Endothelial cell of hepatic sinusoid (primary cell): ENCODE data around the gene KCNN3.

Source experiments
- in situ Hi-C: cut with HindIII; loops from 2 replicates; pipeline ENCODE4 v1.10.0; 2017; ENCODE audit warnings: low sequenced_read_pairs

KCNN3 gene

DNA sequence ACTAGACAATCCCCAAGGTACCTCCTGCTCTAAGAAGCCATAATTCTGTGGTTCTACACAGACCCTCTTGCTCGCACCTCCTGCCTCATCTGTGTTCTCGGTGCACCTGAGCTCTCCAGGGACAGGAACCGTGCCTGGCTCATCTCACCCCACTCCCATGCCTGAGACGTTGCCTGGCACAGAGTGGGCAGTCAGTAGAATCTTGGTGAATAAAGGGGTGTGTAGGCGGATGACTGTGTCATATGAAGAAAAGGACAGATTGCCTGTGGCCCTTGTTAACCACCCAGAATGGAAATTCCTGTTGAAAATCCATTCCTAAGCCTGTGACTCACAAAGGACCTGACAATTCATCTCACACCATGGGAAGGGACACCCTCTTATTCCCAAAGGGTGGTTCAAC lies 92.9 kb downstream of the KCNN3 start:
- in situ Hi-C loops, result loop anchor here (5.0 kb wide), 1 partner anchor 50 kb away; no protein-coding TSS in a partner anchor

DNA sequence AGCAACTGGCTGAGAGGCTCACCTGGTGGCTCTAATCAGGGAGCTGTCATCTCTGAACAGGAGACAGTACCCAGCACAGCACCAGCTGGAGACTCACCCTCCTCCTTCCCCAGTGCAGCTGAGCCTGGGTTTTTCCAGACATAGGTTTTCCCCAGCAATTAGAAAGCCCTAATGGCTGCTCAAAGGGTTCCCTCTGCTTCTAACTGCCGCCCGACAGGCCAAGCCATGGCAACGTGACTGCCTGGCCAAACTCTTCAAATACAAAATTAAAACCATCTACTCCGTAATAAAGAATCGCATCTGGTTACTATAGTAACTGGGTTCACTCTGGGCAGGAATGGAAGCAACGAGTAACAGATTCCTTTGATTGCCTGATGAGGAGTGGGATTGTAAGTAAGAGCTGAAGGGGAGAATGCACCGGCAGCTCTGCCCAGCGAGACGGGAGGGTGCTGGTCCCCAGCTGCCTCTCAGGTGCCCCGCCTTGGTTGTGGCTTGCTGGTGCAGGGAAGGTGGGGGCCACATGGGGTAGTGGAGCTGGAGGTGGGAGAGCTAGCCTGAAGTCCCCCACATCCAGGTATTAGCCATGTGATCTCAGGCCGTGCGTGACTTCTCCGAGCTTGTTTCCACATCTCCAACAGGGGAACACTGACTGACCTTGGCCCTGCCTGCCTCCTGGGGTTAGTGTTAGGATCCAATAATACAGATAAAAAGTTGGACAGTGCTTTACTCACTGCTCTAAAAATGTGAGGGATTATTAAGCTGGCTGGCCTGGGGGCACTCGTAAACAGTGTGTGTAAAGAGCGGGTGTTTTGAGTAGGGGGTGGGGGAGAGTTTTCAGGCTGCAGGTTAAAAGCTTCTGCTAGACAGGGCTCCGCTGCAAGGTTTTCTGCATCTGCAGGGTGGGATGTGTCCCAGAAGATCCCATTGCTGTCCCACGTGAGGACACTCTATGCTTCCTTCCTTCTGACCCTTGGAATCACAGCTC lies 94.2 kb downstream of the KCNN3 start:
- in situ Hi-C loops, result loop anchor here (5.0 kb wide), 1 partner anchor 51 kb away; no protein-coding TSS in a partner anchor

DNA sequence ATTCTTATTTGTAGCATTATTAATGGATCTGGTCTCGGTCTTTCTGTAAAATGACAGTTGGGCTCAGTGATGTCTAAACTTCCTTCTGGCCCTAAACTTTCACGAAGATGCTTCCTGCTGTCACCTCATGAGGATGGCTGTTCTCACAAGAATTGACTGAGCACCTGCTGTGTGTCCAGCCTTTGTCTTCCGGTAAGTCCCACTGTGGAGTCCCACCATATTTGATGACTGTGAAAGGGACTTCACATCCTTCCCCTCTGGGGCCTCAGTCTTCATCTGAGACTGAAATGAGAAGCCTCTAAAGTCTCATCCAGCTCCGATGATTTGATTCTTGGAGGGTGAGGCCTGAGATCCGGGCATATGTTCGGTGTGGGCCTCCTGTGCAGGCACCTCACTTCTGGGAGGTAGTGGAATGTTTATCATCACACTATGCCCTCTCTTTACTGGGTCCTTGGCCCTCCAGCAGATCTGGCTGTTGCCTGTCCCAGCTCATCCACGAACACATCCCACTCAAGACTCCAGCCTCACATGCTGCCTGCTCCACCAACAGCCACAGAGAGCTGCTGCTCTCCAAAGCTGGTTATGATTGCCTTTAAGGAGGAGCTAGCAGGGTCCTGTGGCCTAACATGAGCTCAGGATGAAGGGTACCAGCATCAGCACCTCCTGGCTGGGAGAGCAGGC lies 95.8 kb downstream of the KCNN3 start:
- in situ Hi-C loops, result no loop called here

DNA sequence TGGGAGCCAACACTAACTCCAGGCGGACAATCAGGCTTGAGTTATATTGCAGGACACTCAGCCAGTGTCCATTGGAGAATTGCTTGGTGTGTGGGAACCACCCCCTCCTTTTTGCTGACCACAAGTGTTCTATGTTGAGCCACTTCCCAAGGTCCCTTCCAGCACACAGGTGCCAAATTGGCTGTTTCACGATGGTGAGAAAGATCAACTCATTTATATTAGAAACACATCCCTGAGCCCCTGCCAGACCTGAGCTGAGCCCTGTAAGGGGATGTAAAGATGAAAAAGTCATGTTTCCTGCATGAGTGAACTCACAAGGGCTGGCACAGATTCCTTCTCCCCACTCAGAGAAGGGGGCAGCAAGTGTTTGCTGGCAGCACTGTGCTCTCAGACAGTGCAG lies 96.5 kb downstream of the KCNN3 start:
- in situ Hi-C loops, result no loop called here

DNA sequence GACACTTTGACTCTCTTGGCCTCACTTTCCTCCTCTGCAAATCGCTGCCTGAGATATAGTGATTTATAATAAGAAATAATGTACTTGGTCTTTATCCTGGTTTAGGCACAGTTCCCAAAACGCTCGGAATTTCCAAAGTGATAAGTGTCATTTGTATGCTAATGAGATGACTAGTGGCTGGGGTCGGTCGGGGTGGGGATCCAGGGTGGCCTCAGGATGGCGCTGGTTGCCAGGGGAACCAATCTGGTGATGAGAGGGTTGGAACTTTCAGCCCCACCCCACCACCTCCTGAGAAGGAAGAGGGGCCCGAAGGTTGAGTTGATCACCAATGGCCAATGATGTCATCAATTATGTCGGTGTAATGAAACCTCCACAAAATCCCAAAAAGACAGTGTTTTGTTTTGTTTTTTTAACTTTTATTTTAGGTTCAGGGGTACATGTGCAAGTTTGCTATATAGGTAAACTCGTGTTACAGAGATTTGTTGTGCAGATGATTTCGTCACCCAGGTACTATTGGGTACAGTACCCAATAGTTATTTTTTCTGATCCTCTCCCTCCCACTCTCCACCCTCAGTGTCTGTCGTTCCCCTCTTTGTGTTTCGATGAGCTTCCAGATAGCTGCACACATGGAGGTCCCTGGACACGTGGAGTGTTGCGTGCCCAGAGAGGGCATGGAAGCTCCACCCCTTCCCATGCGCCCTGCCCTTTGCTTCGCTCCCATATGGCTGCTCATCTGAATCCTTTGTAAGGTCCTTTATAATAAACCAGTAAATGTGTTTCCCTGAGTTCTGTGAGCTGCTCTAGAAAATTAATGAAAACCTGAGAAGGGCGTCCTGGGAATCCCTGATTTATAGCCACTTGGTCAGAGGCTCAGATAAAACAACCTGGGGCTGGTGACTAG lies 97.2 kb downstream of the KCNN3 start:
- in situ Hi-C loops, result no loop called here

DNA sequence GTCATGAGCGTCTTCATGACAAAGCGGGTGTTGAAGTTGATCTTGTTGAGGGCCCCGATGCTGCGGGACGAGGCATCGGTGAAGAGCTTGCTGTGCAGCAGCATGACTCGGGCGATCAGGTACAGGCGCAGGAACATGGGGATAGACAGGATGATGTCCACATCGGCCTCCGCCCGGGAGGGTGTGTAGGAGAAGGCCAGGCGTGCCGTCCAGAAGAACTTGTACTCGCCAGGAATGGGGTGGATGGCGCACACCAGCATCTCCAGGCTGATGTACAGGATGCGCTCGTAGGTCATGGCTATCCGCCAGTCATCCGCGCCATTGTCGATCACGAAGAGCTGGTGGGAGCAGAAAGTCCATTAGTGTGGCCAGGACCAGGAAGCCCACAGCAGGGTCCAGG lies 98.0 kb downstream of the KCNN3 start:
- in situ Hi-C loops, result no loop called here

DNA sequence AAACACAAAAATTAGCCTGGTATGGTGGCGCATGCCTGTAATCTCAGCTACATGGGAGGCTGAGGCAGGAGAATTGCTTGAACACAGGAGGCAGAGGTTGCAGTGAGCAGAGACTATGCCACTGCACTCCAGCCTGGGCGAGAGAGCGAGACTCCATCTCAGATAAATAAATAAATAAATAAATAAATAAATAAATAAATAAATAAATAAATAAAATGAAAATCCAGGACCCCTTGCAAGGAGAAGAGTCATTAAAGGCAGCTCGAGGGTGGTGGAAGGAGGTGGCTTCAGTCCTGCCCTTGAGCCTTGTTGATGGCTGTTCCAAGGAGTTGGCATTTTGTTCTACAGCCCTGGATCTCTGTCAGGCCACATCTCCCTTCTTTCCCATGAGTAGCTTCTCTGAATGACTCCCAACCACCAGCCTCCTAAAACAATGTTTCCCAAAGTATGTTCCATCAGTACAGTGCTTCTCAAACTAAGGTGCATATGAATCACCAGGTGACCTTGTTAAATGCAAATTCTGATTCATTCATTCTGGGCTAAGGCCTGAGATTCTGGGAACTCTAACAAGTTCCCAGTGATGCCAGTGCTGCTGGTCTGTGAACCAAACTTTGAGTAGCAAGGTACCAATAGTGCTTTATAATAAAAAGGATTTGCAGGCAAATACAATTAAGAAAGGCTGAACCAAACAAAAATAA lies 99.0 kb downstream of the KCNN3 start:
- in situ Hi-C loops, result no loop called here

DNA sequence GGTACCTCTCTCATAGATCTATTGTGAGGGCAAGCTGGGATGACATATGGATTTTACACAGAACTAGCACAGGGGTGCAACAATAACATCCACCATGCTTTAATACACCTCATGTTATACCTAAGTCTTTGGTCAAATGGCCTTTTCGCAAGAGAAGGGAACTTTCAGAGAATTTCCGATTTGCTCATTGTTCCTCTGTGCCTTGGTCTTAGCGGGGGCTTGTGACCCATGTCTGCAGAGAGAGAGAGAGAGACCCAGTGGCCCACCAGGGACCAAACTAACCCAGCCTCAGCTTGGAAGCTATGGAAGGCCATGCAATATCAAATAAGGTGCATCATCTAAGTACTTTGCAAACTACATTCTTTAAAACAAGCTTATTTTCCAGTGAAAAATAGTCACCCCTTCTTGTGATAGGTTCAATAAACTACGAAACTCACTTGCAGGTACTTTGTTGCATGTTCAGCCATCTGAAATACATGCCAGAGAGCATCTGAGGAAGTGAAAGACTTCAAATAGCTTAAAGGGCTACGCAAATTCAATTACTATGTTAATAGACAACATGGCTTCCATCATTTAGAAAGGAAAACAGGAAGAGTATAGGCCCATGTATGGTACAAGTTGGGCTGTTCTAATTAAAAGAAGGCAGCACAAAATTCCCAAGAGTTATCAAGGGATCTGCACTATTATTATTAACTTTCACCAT lies 100.7 kb downstream of the KCNN3 start:
- in situ Hi-C loops, result loop anchor here (5.0 kb wide), 1 partner anchor 88 kb away; no protein-coding TSS in a partner anchor

DNA sequence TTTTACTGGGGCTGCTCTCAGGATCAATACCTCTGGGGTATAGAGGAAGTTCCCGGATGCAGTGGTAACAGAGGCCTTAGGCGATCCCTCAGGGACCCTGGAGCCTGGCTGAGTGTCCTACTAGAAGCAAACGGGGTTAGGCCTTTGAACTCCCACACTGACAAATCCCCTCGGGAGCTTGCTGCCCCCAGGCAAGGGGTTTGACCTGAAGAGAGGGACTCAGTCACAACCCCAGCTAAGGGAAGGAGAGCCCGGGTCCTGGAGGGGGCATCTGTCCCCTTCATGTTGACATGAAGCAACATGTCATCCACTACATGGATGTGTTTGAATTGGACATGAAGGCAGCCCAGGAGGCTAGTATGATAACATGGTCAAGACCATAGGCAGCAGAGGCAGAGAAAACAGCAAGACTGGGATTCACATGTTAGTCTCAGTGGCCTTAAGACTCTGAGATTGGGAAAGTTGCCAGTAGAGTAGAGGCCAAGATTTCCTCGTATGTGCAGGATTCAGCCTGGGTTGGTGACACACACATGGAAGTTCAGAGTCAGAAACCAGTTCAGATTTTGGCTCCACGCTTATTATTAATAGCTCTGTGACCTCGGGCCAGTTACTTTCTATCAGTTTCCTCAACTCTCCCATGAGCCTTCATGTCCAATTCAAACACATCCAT lies 101.5 kb downstream of the KCNN3 start:
- in situ Hi-C loops, result loop anchor here (5.0 kb wide), 1 partner anchor 89 kb away; no protein-coding TSS in a partner anchor

DNA sequence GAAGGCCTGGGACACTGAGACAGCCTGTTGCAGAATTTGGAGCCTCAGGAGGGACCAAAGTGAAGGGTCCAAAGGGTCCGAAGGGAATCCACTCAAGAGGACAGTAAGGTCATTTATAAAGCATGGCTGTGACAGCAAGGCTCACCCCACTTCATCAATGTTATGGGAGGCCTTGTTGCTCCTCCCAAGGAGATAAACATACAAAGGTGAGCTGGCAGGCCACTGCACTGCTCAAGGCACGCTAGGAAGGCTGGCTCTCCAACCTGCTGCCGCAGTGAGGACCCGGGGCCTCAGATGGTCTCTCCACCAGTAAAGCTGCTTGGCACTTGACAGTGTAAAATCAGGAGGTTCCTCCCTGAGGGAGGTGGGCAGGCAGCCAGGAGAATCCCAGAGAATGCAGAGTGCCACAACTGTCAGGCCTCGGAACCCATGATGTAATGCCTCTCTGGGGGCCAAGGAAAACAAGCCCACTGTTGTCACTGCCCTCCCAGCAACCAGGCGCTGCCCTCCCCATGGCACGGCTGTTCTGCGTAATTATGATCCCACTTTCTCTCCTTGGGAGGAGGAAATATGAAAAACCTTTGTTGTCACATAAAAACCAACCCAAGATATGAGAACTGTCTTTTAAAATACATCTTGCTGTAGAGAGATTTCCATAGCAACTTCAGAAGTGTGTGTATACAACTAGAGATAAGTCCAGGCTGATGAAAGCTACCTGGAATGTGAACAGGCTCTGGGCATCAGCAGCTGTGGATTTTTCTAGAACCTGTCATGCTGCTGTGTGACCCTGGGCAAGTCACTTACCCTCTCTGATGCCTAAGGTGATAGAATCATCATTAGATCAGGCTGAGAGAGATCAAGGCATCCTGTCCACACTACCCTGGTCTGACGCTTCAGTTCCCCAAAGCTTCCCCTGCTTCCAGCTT lies 102.5 kb downstream of the KCNN3 start:
- in situ Hi-C loops, result loop anchor here (5.0 kb wide), 1 partner anchor 90 kb away; no protein-coding TSS in a partner anchor

DNA sequence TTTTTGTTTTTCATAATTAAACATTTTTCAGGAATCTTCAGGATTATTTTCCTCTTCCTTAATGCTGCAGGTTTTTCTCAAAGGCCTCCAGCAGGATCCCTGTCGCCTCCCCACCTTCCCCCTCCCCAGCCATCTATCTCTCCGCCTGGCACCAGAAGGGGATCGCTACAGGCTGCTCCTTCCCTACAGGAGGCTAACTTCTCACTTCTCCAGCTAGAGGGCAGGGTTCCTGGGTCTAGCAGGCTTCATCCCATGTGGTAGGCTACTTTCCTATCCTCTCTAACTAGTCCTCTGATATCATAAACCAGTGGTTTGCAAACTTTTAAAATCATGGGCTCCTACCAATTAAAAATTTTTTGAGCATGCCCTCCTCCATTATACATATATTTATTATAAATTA lies 104.1 kb downstream of the KCNN3 start:
- in situ Hi-C loops, result loop anchor here (5.0 kb wide), 1 partner anchor 91 kb away; no protein-coding TSS in a partner anchor

DNA sequence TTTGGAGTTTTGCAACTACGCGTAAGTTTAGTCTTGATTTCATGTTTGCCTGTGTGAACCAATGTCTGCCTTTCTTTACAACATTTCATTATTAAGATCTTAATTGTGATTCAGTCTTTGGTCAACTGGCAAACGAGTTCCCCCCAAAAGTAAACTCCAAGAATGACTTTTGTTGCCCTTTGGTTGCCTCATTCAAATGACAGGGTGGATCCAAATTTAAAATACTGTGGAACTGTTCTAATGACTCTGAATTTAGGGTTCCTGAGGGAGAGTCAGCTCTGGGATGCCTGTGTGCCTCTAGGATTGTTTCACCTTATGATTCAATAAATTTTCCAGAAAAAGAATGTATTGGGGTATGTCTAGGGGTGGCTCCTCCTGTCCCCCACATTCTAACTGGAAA lies 105.3 kb downstream of the KCNN3 start:
- in situ Hi-C loops, result loop anchor here (5.0 kb wide), 1 partner anchor 93 kb away; no protein-coding TSS in a partner anchor

DNA sequence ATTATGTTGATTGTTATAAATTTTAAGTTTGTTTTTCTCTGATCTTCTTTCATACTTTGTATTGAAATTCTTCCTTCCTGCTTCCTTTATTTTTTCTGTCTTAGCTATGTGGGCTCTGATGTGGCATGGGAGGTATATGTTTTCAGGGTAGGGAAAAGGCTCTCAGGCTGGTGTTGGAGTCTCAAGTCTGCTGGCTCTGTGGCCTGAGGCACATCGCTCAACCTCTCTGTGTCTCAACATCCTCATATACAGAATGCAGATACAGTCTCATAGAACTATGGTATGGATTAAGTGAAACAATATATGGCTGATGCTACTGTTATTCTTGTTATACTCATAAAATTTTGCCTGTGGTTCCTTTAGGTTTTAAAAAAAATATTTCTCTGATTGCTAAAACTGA lies 105.9 kb downstream of the KCNN3 start:
- in situ Hi-C loops, result no loop called here

DNA sequence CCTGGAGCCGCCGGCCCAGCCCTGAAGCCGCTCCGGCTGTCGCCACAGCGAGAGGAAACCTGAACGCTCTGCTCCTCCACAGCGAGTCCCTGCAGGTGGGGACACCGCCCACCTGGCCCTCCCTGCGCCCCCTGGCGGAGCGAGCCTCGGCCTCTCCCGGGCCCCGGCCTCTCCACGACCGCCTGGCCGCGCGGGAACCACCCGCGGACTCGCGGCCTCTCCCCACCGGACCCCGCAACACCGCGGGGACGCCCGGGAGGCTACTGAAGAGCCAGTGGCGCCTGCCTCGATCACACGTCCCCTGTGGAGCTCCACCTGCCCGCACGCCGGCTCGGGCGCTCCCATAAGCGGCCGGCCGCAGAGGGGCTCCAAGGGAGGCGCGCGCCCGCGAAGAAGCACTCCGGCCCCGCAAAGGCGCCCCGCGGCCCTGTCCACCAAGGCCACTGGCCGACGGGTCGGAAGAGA lies 109.6 kb downstream of the KCNN3 start:
- in situ Hi-C loops, result no loop called here

DNA sequence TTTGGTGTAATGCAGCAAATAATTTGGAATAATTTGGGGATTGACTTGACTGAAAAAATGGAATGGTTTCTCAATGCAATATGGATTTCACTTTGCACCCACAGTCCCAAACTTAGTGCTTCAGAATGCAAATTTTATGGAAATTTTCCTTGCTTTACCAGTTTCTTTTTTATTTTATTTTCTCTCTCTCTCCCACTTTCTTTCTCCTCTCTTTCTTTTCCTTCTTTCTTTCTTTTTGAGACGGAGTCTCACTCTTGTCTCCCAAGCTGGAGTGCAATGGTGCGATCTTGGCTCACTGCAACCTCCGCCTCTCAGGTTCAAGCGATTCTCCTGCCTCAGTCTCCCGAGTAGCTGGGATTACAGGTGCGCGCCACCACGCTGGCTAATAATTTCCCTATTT lies 110.3 kb downstream of the KCNN3 start:
- in situ Hi-C loops, result no loop called here

DNA sequence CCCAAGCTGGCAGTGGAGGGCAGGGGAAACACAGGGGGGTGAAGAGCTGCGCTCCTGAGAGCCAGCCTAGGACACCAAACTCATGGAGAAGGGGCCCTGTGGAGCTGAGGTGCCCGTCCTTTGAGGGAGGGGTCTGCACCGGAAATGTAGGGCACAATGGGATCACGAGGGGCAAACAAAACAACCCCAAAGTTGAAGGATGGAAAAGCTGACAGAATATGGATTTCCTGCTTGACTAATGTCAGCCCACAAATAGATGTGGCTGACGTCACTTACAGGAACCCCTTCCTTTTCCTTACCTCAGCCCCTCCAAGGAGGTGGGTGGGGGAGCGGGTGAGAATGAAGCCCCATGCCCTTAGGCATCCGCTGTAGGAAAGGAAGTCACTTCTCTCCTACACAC lies 110.9 kb downstream of the KCNN3 start:
- in situ Hi-C loops, result no loop called here

DNA sequence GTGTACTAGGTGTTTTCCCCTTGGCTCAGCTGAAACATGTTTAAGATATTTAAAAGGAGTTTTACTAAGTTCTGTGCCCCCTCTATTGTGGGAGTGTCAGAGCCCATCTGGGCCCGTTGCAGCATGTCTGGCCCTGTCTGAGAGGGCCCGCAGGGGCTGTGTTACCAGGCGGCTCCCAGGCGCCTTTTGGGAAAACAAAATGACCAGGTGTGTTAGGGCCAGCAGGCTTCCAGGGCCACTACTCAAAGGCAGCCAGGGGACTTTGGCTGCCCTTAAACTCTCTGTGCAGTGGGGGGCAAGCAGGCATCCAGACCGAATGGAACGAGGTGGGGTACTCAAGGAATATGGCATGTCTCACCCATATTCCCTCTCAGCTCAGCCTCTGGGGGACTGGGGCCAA lies 111.7 kb downstream of the KCNN3 start:
- in situ Hi-C loops, result no loop called here
